ENCODE data around the gene APOH.

The APOH gene

GRCh38 chr17:66178642-66179041 is 50.6 kb downstream of the APOH start:
- TF ChIP-seq, protein P1, sequence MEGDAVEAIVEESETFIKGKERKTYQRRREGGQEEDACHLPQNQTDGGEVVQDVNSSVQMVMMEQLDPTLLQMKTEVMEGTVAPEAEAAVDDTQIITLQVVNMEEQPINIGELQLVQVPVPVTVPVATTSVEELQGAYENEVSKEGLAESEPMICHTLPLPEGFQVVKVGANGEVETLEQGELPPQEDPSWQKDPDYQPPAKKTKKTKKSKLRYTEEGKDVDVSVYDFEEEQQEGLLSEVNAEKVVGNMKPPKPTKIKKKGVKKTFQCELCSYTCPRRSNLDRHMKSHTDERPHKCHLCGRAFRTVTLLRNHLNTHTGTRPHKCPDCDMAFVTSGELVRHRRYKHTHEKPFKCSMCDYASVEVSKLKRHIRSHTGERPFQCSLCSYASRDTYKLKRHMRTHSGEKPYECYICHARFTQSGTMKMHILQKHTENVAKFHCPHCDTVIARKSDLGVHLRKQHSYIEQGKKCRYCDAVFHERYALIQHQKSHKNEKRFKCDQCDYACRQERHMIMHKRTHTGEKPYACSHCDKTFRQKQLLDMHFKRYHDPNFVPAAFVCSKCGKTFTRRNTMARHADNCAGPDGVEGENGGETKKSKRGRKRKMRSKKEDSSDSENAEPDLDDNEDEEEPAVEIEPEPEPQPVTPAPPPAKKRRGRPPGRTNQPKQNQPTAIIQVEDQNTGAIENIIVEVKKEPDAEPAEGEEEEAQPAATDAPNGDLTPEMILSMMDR (conservative IDR thresholded peaks at IDR 0.05; ENCODE audit: low read depth, low read length): no peak
- DNase-seq (ENCODE audit: low read depth): no peak
- no peak overlapping the region for H3K4me3 ChIP-seq (ENCODE audit: low read length)

GRCh38 chr17:66177048-66177447 is 52.2 kb downstream of the APOH start:
- DNase-seq (ENCODE audit: low read depth): no peak
- TF ChIP-seq, protein P1 (conservative IDR thresholded peaks at IDR 0.05; ENCODE audit: low read depth, low read length): no peak
- no peak overlapping the region for H3K4me3 ChIP-seq (ENCODE audit: low read length)

- DNase-seq (ENCODE audit: low read depth): no peak
- H3K4me3 ChIP-seq (ENCODE audit: low read length): no peak overlapping the region
- TF ChIP-seq, protein P1 (conservative IDR thresholded peaks at IDR 0.05; ENCODE audit: low read depth, low read length): no peak
Observed at GRCh38 chr17:66175892-66176291, 53.3 kb downstream of the APOH start.

- H3K4me3 ChIP-seq (ENCODE audit: low read length): no peak overlapping the region
- DNase-seq (ENCODE audit: low read depth): no peak
- TF ChIP-seq, protein P1 (conservative IDR thresholded peaks at IDR 0.05; ENCODE audit: low read depth, low read length): no peak
Observed at GRCh38 chr17:66172691-66173223, 56.5 kb downstream of the APOH start.

DNA sequence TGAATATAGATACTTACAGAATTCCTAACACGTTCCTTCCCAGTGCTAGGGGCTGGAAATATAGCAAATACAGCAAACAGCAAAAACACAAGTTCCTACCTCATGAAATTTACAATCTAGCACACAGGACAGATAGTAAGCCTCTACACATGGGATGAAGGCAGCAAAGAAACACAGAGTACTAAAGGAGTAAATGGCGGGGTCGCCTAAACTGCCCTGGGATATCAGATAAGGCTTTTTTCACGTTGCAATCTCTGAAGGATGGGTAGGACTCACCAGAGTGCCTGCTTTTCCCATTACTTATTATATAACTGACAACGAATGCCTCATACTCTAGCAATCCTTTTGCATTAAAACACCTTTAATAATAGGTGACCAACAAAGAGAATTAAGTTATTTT is 57.1 kb downstream of the APOH start:
- DNase-seq (ENCODE audit: low read depth): no peak
- TF ChIP-seq, protein P1 (conservative IDR thresholded peaks at IDR 0.05; ENCODE audit: low read depth, low read length): no peak

GRCh38 chr17:66171692-66172091 is 57.5 kb downstream of the APOH start:
- no peak for DNase-seq (ENCODE audit: low read depth)
- no peak overlapping the region for H3K4me3 ChIP-seq (ENCODE audit: low read length)
- TF ChIP-seq, protein P1 (conservative IDR thresholded peaks at IDR 0.05; ENCODE audit: low read depth, low read length): no peak

More for the DNA sequence above, 57.1 kb downstream of the APOH start:
- H3K4me3 ChIP-seq (ENCODE audit: low read length): no peak overlapping the region

DNA sequence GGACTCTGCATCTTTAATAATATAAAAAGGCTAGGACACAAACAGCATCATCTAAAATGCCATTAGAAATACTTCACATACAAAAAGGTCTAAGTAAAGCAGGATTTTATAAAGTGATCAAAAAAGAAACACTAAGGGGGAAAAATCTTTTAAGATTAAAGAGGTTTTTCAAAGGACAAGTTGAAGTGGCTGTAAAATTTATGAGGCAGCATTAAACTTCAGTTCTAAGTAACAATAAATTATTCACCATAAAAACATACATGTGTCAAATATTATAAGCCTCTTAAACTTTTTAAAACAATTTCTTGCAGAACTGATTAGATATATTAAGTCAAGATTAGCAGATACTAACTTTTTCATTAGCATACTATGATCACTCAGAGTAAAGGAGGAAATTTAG is 58.0 kb downstream of the APOH start:
- no peak for DNase-seq (ENCODE audit: low read depth)
- no peak overlapping the region for H3K4me3 ChIP-seq (ENCODE audit: low read length)
- TF ChIP-seq, protein P1 (conservative IDR thresholded peaks at IDR 0.05; ENCODE audit: low read depth, low read length): no peak

Measured in retinal pigment epithelial cell (primary cell).